Measurements from ENCODE around the gene NKX3-2.
"Not testable (repeated sequence)": the region's sequence is repeated elsewhere in the genome, so short reads cannot be mapped to it uniquely, and the experiment has no call there.

The NKX3-2 gene

GRCh38 chr4:13543839-13544605, at the start of gene NKX3-2:
Gene NKX3-2, minus strand, starts transcription at chr4:13544508. Its CDS starts 94 bp downstream, at chr4:13544414.
- DNase-seq (ENCODE audit: low spot score): no peak

GRCh38 chr4:13592220-13592619, 47.9 kb upstream of the NKX3-2 start:
- no peak for DNase-seq (ENCODE audit: low spot score)

- DNase-seq (ENCODE audit: low spot score): no peak
Measured at GRCh38 chr4:13590766-13591165, 46.5 kb upstream of the NKX3-2 start.

- no peak for DNase-seq (ENCODE audit: low spot score)
Measured at GRCh38 chr4:13588954-13589353, 44.6 kb upstream of the NKX3-2 start.

- DNase-seq (ENCODE audit: low spot score): peak; percentile 55
Measured at GRCh38 chr4:13584481-13584880, 40.2 kb upstream of the NKX3-2 start.

GRCh38 chr4:13580036-13580435, 35.7 kb upstream of the NKX3-2 start:
- no peak for DNase-seq (ENCODE audit: low spot score)

GRCh38 chr4:13577660-13578059, 33.4 kb upstream of the NKX3-2 start:
- DNase-seq (ENCODE audit: low spot score): no peak

GRCh38 chr4:13570916-13571315, 26.6 kb upstream of the NKX3-2 start:
- DNase-seq (ENCODE audit: low spot score): no peak

GRCh38 chr4:13567125-13567524, 22.8 kb upstream of the NKX3-2 start:
- DNase-seq (ENCODE audit: low spot score): no peak

- DNase-seq (ENCODE audit: low spot score): no peak
Measured at GRCh38 chr4:13562876-13563275, 18.6 kb upstream of the NKX3-2 start.

- no peak for DNase-seq (ENCODE audit: low spot score)
Measured at GRCh38 chr4:13561673-13562072, 17.4 kb upstream of the NKX3-2 start.

GRCh38 chr4:13560111-13560510, 15.8 kb upstream of the NKX3-2 start:
- not testable (repeated sequence) for DNase-seq (ENCODE audit: low spot score)

GRCh38 chr4:13559413-13559812, 15.1 kb upstream of the NKX3-2 start:
- no peak for DNase-seq (ENCODE audit: low spot score)

- DNase-seq (ENCODE audit: low spot score): no peak
Measured at GRCh38 chr4:13558881-13559280, 14.6 kb upstream of the NKX3-2 start.

GRCh38 chr4:13555325-13555724, 11.0 kb upstream of the NKX3-2 start:
- DNase-seq (ENCODE audit: low spot score): no peak

- no peak for DNase-seq (ENCODE audit: low spot score)
Measured at GRCh38 chr4:13553081-13553480, 8.8 kb upstream of the NKX3-2 start.

- DNase-seq (ENCODE audit: low spot score): peak; percentile 67
Measured at GRCh38 chr4:13548984-13549546, 4.8 kb upstream of the NKX3-2 start.

GRCh38 chr4:13548059-13548983, 4.0 kb upstream of the NKX3-2 start:
- DNase-seq (ENCODE audit: low spot score): no peak

- DNase-seq (ENCODE audit: low spot score): no peak
Measured at GRCh38 chr4:13547485-13548041, 3.3 kb upstream of the NKX3-2 start.

GRCh38 chr4:13546941-13547484, 2.7 kb upstream of the NKX3-2 start:
- no peak for DNase-seq (ENCODE audit: low spot score)

GRCh38 chr4:13546142-13546940, 2.0 kb upstream of the NKX3-2 start:
- DNase-seq (ENCODE audit: low spot score): no peak
